Fibroblast of skin of left quadriceps (primary cell): ENCODE measurements around the gene APLNR.

ENCODE experiments used
- DNase-seq, 2 experiments: peaks; one replicate each; pipeline ENCODE4 v3.0.0-alpha.2; 2013; ENCODE audit warnings: low read depth in 2 of 2

Gene APLNR

GRCh38 chr11:57219021-57219627 lies 17.9 kb downstream of the APLNR start:
- no peak for DNase-seq

GRCh38 chr11:57217053-57217452 lies 20.0 kb downstream of the APLNR start:
- no peak for DNase-seq

- no peak for DNase-seq
Measured at GRCh38 chr11:57216463-57216862, 20.6 kb downstream of the APLNR start.

GRCh38 chr11:57214494-57214893 lies 22.6 kb downstream of the APLNR start:
- peak; percentile 64 to 68 for DNase-seq

- DNase-seq, result peak in 1 of 2 experiments; percentile 6
Measured at GRCh38 chr11:57214098-57214417, 23.0 kb downstream of the APLNR start.

GRCh38 chr11:57213342-57214097 lies 23.5 kb downstream of the APLNR start:
- peak; percentile 23 to 24 for DNase-seq

GRCh38 chr11:57210781-57211180 lies 26.3 kb downstream of the APLNR start:
- no peak for DNase-seq

- no peak for DNase-seq
Measured at GRCh38 chr11:57207168-57207567, 29.9 kb downstream of the APLNR start.

- DNase-seq, result no peak
Measured at GRCh38 chr11:57205041-57205641, 31.9 kb downstream of the APLNR start.

GRCh38 chr11:57203882-57204480 lies 33.1 kb downstream of the APLNR start:
- no peak for DNase-seq

- no peak for DNase-seq
Measured at GRCh38 chr11:57203359-57203758, 33.7 kb downstream of the APLNR start.

GRCh38 chr11:57202281-57202680 lies 34.8 kb downstream of the APLNR start:
- DNase-seq, result no peak

GRCh38 chr11:57200917-57201316 lies 36.1 kb downstream of the APLNR start:
- no peak for DNase-seq

GRCh38 chr11:57199330-57199729 lies 37.7 kb downstream of the APLNR start:
- DNase-seq, result no peak

- DNase-seq, result no peak
Measured at GRCh38 chr11:57197762-57198161, 39.3 kb downstream of the APLNR start.

GRCh38 chr11:57196596-57196995 lies 40.5 kb downstream of the APLNR start:
- DNase-seq, result no peak

- DNase-seq, result no peak
Measured at GRCh38 chr11:57192316-57192715, 44.7 kb downstream of the APLNR start.

- no peak for DNase-seq
Measured at GRCh38 chr11:57191311-57192219, 45.5 kb downstream of the APLNR start.

GRCh38 chr11:57190548-57190947 lies 46.5 kb downstream of the APLNR start:
- DNase-seq, result no peak
